ENCODE data around the gene ANO1. TPM values are rescaled to one million over a fixed set of nuclear protein-coding genes. Genes with fewer than 3 reads are reported as not detected.

Gene ANO1
- total RNA-seq, 4 donors from 2014 or later, result 6.8 to 72.6 (median 36.2) TPM

DNA sequence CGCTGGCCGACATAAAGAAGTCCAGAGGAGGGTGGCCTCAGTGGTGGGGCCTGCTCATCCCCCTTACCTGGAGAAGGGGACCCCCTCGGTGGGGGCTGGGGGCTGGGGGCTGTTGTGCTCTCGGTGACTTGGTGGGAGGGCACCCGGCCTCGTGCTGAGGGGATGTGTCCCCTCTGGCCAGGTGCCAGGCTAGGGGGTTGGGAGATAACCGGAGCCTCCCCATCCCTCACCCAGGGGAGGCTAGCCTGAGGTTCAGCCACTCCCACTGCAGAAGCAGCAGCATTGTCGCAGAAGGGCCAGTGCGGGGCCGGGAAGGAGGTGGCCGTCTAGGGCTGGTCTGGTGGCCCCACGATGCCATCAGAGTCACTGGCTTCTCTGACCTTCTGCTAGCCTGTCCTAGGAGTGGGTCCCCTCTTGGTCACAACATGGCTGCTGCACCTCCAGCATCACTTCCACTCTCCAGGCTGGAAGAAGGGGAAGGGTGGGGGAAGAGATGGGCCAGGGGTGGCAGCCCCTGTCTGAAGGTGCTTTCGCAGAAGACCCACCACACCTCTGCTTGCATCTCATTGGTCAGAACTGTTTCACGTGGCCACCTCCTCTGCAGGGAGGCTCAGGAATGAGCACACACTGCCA is 80.8 kb downstream of the ANO1 start:
- no peaks in the 10 kb centered on the region for H3K9me3 ChIP-seq
- peak overlapping the region in 1 of 2 donors; percentile 19 for H3K27ac ChIP-seq
- intact Hi-C loops (cut with DNase I; ENCODE audit: low total_unique reads), result loop anchor here (10.0 kb wide), 1 partner anchor 84 kb away; the partner anchor contains the start of gene ANO1
- DNase-seq, result no peak
- no peaks in the 10 kb centered on the region for H3K27me3 ChIP-seq
- TF ChIP-seq POLR2A (IDR thresholded peaks at IDR 0.05) (no peak), CTCF (IDR thresholded peaks at IDR 0.05) (no peak)
- no peaks in the 10 kb centered on the region for H3K4me1 ChIP-seq
- no peaks in the 10 kb centered on the region for H3K36me3 ChIP-seq
- H3K4me3 ChIP-seq, result no peak overlapping the region

- H3K9me3 ChIP-seq, result no peaks in the 10 kb centered on the region
- H3K36me3 ChIP-seq, result no peaks in the 10 kb centered on the region
- H3K27ac ChIP-seq, result peak overlapping the region in 1 of 2 donors; percentile 19
- intact Hi-C loops (cut with DNase I; ENCODE audit: low total_unique reads), result loop anchor here (10.0 kb wide), 1 partner anchor 85 kb away; the partner anchor contains the start of gene ANO1
- no peak overlapping the region for H3K4me3 ChIP-seq
- peak; percentile 54 to 63 for DNase-seq
- H3K27me3 ChIP-seq, result no peaks in the 10 kb centered on the region
- TF ChIP-seq CTCF (IDR thresholded peaks at IDR 0.05) (no peak), POLR2A (IDR thresholded peaks at IDR 0.05) (no peak)
- no peaks in the 10 kb centered on the region for H3K4me1 ChIP-seq
Measured at GRCh38 chr11:70159627-70160570, 81.8 kb downstream of the ANO1 start.

DNA sequence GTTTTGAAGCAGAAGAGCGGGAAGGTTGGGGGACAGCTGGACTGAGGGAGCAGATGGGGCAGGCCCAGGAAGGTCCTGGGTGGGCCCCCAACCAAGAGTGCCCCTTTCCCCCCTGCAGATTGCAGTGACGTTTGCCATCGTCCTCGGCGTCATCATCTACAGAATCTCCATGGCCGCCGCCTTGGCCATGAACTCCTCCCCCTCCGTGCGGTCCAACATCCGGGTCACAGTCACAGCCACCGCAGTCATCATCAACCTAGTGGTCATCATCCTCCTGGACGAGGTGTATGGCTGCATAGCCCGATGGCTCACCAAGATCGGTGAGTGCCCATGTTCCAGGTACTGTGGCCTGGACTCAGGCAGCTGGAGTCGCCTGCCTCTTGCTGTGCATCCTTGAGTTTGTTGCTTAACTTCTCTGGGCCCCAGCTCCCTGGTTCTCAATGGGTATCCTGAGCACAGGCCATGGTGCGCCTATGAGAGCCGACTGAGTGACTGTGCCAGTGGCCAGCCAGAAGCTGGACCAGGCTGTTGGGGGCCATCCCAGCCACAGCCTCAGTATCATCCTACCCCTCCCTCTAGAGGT is 83.0 kb downstream of the ANO1 start:
- DNase-seq, result no peak
- no peak overlapping the region for H3K4me3 ChIP-seq
- TF ChIP-seq CTCF (IDR thresholded peaks at IDR 0.05) (no peak), POLR2A (IDR thresholded peaks at IDR 0.05) (no peak)
- H3K9me3 ChIP-seq, result no peaks in the 10 kb centered on the region
- intact Hi-C loops (cut with DNase I; ENCODE audit: low total_unique reads), result no loop called here
- no peak overlapping the region for H3K27ac ChIP-seq
- H3K36me3 ChIP-seq, result no peaks in the 10 kb centered on the region
- no peaks in the 10 kb centered on the region for H3K4me1 ChIP-seq
- no peaks in the 10 kb centered on the region for H3K27me3 ChIP-seq

GRCh38 chr11:70164705-70165104 is 86.6 kb downstream of the ANO1 start:
- Histone ChIP-seq H3K9me3 (no peaks in the 10 kb centered on the region), H3K4me3 (no peak overlapping the region), H3K27me3 (no peaks in the 10 kb centered on the region), H3K4me1 (no peaks in the 10 kb centered on the region), H3K36me3 (no peaks in the 10 kb centered on the region), H3K27ac (no peak overlapping the region)
- TF ChIP-seq POLR2A (IDR thresholded peaks at IDR 0.05), result no peak
- TF ChIP-seq CTCF (IDR thresholded peaks at IDR 0.05), result no peak
- intact Hi-C loops (cut with DNase I; ENCODE audit: low total_unique reads), result no loop called here
- no peak for DNase-seq

Data from uterus (tissue), 4 donors.